Keratinocyte (primary cell): ENCODE measurements around the gene PLEKHA6. TPM values are rescaled to one million over a fixed set of nuclear protein-coding genes. Genes with fewer than 3 reads are reported as not detected.

Experiments used
- DNase-seq: peaks from one replicate; pipeline ENCODE4 v3.0.0-alpha.2; 2011; ENCODE audit warnings: low read depth, missing footprints, low spot score
- FAIRE-seq: peaks from 2 replicates; lab custom pipeline; 2011; peaks lifted over from hg19 to GRCh38; lab: Jason Lieb, UNC
- H2AFZ ChIP-seq: 2 replicates; pipeline ENCODE4 v1.6.0; 2012; ENCODE audit warnings: low read length, control low read depth, inconsistent platforms; ENCODE audit not compliant: control insufficient read depth
- H3K27ac ChIP-seq: 2 replicates; pipeline ENCODE4 v1.5.1; 2011; ENCODE audit warnings: low read length; ENCODE audit not compliant: control insufficient read depth, insufficient read depth
- H3K27me3 ChIP-seq: 3 replicates; pipeline ENCODE4 v1.6.0; 2011; ENCODE audit warnings: low read length; ENCODE audit not compliant: control insufficient read depth, insufficient read depth; ENCODE audit errors: extremely low read depth
- H3K36me3 ChIP-seq, 2 experiments: 2 replicates in 1 of 2; 3 replicates in 1 of 2; pipeline ENCODE4 v1.5.1; 2011; ENCODE audit warnings: low read length in 2 of 2, mild to moderate bottlenecking in 1 of 2; ENCODE audit not compliant: control insufficient read depth in 2 of 2, insufficient read depth in 2 of 2; ENCODE audit errors: extremely low read depth in 1 of 2
- H3K4me1 ChIP-seq: 3 replicates; pipeline ENCODE4 v1.5.1; 2011; ENCODE audit warnings: low read length; ENCODE audit not compliant: control insufficient read depth, insufficient read depth; ENCODE audit errors: extremely low read depth
- H3K4me2 ChIP-seq: 3 replicates; pipeline ENCODE4 v1.6.0; 2011; ENCODE audit warnings: low read depth, low read length; ENCODE audit not compliant: control insufficient read depth, insufficient read depth; ENCODE audit errors: extremely low read depth
- H3K4me3 ChIP-seq, 3 experiments: fragments of 200-600 bp in 1 of 3; sonication (generic) in 1 of 3; 2 replicates in 2 of 3; 3 replicates in 1 of 3; pipeline ENCODE4 v1.5.1; 2011 to 2016; ENCODE audit warnings: low read length in 3 of 3, mild to moderate bottlenecking in 3 of 3, control low read depth in 2 of 3, inconsistent platforms in 1 of 3, low read depth in 1 of 3, mixed read lengths in 1 of 3, mixed run types in 1 of 3, moderate library complexity in 1 of 3; ENCODE audit not compliant: control insufficient read depth in 2 of 3, insufficient read depth in 2 of 3; ENCODE audit errors: extremely low read depth in 1 of 3
- H3K79me2 ChIP-seq: 2 replicates; pipeline ENCODE4 v1.6.0; 2012; ENCODE audit warnings: low read length; ENCODE audit not compliant: control insufficient read depth, insufficient read depth
- H3K9ac ChIP-seq: 3 replicates; pipeline ENCODE4 v1.6.0; 2011; ENCODE audit warnings: low read length; ENCODE audit not compliant: control insufficient read depth, insufficient read depth; ENCODE audit errors: extremely low read depth
- H3K9me1 ChIP-seq: 3 replicates; pipeline ENCODE4 v1.6.0; 2011; ENCODE audit warnings: low read length; ENCODE audit not compliant: control insufficient read depth, insufficient read depth; ENCODE audit errors: extremely low read depth
- H3K9me3 ChIP-seq: 2 replicates; pipeline ENCODE4 v1.5.1; 2012; ENCODE audit warnings: low read depth, low read length; ENCODE audit not compliant: control insufficient read depth
- H4K20me1 ChIP-seq: 3 replicates; pipeline ENCODE4 v1.6.0; 2011; ENCODE audit warnings: low read length; ENCODE audit not compliant: control insufficient read depth, insufficient read depth; ENCODE audit errors: extremely low read depth
- EZH2 ChIP-seq: IDR thresholded peaks from one replicate; pipeline ENCODE4 v1.6.1; 2012; ENCODE audit warnings: inconsistent platforms, mild to moderate bottlenecking, low read length, moderate library complexity
- dilution Hi-C: fragments of 300-500 bp; cut with MboI; formaldehyde crosslinking; loops from one replicate; pipeline ENCODE4 v1.7.0; 2020; ENCODE audit warnings: low sequenced_read_pairs; ENCODE audit not compliant: extremely low pct_ligation_motif_present
- polyA plus RNA-seq, 5 experiments: library from polyadenylated mRNA; depleted of rRNA in 3 of 5; stranded (reverse) in 3 of 5; stranded (forward) in 1 of 5; unstranded in 1 of 5; fragments of >200 nt; gene quantifications; 1 replicate in 1 of 5; 2 replicates in 3 of 5; 3 replicates in 1 of 5; pipeline versions ENCODE4 v1.2.1 to v1.2.3, GENCODE V29; 2011 to 2012; ENCODE audit warnings: missing spikeins in 2 of 5, low read depth in 1 of 5, low replicate concordance in 1 of 5
- TF ChIP-seq, protein P1 (sequence below), 3 experiments: IDR thresholded peaks in 1 of 3; conservative IDR thresholded peaks in 1 of 3; optimal IDR thresholded peaks in 1 of 3; 2 replicates in 2 of 3; 3 replicates in 1 of 3; pipeline versions ENCODE3 to v1.5.1; 2011; ENCODE audit warnings: low read length in 3 of 3, mild to moderate bottlenecking in 3 of 3, moderate library complexity in 2 of 3, control low read depth in 1 of 3, inconsistent platforms in 1 of 3; ENCODE audit not compliant: insufficient read depth in 2 of 3; ENCODE audit errors: extremely low read depth in 1 of 3

PLEKHA6 gene
- polyA plus RNA-seq, 1 donor (not counting 4 experiments of a cell fraction or from before 2014, with no cell fraction given): 1.5 TPM

DNA sequence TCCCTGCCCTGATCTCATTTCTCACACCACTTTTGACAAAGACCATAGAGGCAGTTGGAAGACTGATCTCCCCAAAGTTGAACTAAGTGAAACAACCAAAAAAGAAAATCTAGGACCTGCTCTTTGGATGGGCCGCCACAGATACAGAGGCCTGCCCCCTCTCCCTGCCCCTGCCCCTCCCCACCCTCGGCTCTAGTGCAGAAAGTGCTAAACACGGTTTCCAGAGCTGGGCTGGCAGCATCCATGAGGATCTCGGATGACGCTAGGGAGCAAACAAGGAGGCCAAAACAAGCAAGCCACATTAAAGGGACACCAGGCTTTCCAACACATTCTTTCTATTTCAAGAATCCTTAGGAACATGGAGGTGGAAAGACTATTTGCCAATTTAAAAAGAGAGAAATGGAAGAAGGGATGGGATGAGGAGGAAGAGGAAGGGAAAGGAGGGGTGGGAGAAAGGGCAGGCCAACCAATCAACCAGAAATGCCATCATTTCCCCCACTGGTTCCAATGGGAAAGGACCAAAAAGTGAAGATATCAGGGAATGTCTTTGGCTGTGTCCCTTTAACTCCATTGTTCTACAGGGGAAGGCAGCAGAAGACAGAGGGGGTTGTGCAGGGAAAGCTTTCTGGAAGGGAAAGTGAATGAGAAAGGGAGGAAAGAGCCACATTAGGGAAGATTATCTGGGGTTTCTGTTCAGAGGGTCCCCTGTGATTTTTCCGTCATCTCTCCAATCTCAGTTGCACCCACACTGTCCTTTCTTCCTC is 107.6 kb downstream of the PLEKHA6 start:
- no peak overlapping the region for H3K27ac ChIP-seq
- no peaks in the 10 kb centered on the region for H3K27me3 ChIP-seq
- peaks cover 0 to 3% of the 10 kb centered on the region in 2 experiments for H3K36me3 ChIP-seq
- no peak for FAIRE-seq
- no peaks in the 10 kb centered on the region for H3K4me1 ChIP-seq
- no peaks in the 10 kb centered on the region for H3K79me2 ChIP-seq
- TF ChIP-seq EZH2: no peak
- TF ChIP-seq, protein P1, sequence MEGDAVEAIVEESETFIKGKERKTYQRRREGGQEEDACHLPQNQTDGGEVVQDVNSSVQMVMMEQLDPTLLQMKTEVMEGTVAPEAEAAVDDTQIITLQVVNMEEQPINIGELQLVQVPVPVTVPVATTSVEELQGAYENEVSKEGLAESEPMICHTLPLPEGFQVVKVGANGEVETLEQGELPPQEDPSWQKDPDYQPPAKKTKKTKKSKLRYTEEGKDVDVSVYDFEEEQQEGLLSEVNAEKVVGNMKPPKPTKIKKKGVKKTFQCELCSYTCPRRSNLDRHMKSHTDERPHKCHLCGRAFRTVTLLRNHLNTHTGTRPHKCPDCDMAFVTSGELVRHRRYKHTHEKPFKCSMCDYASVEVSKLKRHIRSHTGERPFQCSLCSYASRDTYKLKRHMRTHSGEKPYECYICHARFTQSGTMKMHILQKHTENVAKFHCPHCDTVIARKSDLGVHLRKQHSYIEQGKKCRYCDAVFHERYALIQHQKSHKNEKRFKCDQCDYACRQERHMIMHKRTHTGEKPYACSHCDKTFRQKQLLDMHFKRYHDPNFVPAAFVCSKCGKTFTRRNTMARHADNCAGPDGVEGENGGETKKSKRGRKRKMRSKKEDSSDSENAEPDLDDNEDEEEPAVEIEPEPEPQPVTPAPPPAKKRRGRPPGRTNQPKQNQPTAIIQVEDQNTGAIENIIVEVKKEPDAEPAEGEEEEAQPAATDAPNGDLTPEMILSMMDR (optimal IDR thresholded peaks at IDR 0.05 in 1 of 3, IDR thresholded peaks at IDR 0.05 in 1 of 3, conservative IDR thresholded peaks at IDR 0.05 in 1 of 3; ENCODE audit: extremely low read depth in 1 of 3, insufficient read depth in 2 of 3, low read length in 3 of 3): no peak
- no peak overlapping the region for H3K4me3 ChIP-seq
- no peaks in the 10 kb centered on the region for H4K20me1 ChIP-seq
- no peak for DNase-seq
- no peak overlapping the region for H3K4me2 ChIP-seq
- H3K9me1 ChIP-seq: no peaks in the 10 kb centered on the region
- H3K9me3 ChIP-seq: no peaks in the 10 kb centered on the region
- no peak overlapping the region for H3K9ac ChIP-seq
- no peak overlapping the region for H2AFZ ChIP-seq
- dilution Hi-C loops: no loop called here

- H3K4me2 ChIP-seq: no peak overlapping the region
- H3K4me3 ChIP-seq: no peak overlapping the region
- H4K20me1 ChIP-seq: no peaks in the 10 kb centered on the region
- no peak overlapping the region for H3K9ac ChIP-seq
- H2AFZ ChIP-seq: no peak overlapping the region
- H3K4me1 ChIP-seq: no peaks in the 10 kb centered on the region
- no peak for TF ChIP-seq EZH2
- TF ChIP-seq, protein P1 (optimal IDR thresholded peaks at IDR 0.05 in 1 of 3, IDR thresholded peaks at IDR 0.05 in 1 of 3, conservative IDR thresholded peaks at IDR 0.05 in 1 of 3; ENCODE audit: extremely low read depth in 1 of 3, insufficient read depth in 2 of 3, low read length in 3 of 3): no peak
- no peaks in the 10 kb centered on the region for H3K9me1 ChIP-seq
- H3K9me3 ChIP-seq: no peaks in the 10 kb centered on the region
- H3K27me3 ChIP-seq: no peaks in the 10 kb centered on the region
- no peaks in the 10 kb centered on the region for H3K79me2 ChIP-seq
- FAIRE-seq (no peak), DNase-seq (no peak)
- dilution Hi-C loops: no loop called here
- peaks cover 0 to 3% of the 10 kb centered on the region in 2 experiments for H3K36me3 ChIP-seq
- H3K27ac ChIP-seq: no peak overlapping the region
Observed at GRCh38 chr1:204251286-204251685, 108.4 kb downstream of the PLEKHA6 start.
